Kidney epithelial cell (primary cell): ENCODE measurements around the gene FSTL3. TPM values are rescaled to one million over a fixed set of nuclear protein-coding genes. Genes with fewer than 3 reads are reported as not detected.

Experiments used
- DNase-seq: peaks from one replicate; pipeline ENCODE4 v3.0.0-alpha.2; 2010; ENCODE audit warnings: low read depth
- H3K27me3 ChIP-seq: 2 replicates; pipeline ENCODE4 v1.6.0; 2011; ENCODE audit warnings: low read length; ENCODE audit not compliant: control insufficient read depth, insufficient read depth
- H3K36me3 ChIP-seq: 2 replicates; pipeline ENCODE4 v1.5.1; 2011; ENCODE audit warnings: low read length; ENCODE audit not compliant: control insufficient read depth, insufficient read depth
- H3K4me3 ChIP-seq: 2 replicates; pipeline ENCODE4 v1.5.1; 2011; ENCODE audit warnings: low read depth, mild to moderate bottlenecking, control low read depth, low read length
- total RNA-seq: library from RNA; depleted of rRNA; stranded (reverse); fragments of >200 nt; gene quantifications from 2 replicates; pipeline ENCODE4 v1.2.3, GENCODE V29; 2015
- TF ChIP-seq, protein P1 (sequence below): IDR thresholded peaks from 2 replicates; pipeline ENCODE4 v1.5.1; 2011; ENCODE audit warnings: mild to moderate bottlenecking, moderate library complexity, low read length, control low read depth, inconsistent platforms; ENCODE audit not compliant: insufficient read depth, poor library complexity, severe bottlenecking

The FSTL3 gene
- total RNA-seq, 1 donor from 2014 or later, result 378 TPM

DNA sequence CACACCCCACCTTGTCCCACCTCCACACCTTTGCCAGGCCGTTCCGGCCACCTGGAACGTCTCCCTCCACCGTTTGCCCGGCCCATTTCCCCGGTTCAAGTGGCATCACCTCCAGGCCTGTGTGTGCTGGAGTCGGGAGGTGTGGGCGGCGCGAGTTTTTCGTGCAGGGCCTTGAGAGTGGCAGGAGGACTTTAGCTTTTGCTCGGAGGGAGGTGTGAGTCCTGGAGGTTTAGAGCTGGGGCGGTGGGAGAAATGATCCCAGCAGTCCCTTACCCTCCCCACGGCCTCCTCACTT lies 28.2 kb downstream of the FSTL3 start:
- TF ChIP-seq, protein P1, sequence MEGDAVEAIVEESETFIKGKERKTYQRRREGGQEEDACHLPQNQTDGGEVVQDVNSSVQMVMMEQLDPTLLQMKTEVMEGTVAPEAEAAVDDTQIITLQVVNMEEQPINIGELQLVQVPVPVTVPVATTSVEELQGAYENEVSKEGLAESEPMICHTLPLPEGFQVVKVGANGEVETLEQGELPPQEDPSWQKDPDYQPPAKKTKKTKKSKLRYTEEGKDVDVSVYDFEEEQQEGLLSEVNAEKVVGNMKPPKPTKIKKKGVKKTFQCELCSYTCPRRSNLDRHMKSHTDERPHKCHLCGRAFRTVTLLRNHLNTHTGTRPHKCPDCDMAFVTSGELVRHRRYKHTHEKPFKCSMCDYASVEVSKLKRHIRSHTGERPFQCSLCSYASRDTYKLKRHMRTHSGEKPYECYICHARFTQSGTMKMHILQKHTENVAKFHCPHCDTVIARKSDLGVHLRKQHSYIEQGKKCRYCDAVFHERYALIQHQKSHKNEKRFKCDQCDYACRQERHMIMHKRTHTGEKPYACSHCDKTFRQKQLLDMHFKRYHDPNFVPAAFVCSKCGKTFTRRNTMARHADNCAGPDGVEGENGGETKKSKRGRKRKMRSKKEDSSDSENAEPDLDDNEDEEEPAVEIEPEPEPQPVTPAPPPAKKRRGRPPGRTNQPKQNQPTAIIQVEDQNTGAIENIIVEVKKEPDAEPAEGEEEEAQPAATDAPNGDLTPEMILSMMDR, result no peak
- no peak for DNase-seq
- Histone ChIP-seq H3K36me3 (no peaks in the 10 kb centered on the region), H3K27me3 (peaks cover 7% of the 10 kb centered on the region), H3K4me3 (no peak overlapping the region)

DNA sequence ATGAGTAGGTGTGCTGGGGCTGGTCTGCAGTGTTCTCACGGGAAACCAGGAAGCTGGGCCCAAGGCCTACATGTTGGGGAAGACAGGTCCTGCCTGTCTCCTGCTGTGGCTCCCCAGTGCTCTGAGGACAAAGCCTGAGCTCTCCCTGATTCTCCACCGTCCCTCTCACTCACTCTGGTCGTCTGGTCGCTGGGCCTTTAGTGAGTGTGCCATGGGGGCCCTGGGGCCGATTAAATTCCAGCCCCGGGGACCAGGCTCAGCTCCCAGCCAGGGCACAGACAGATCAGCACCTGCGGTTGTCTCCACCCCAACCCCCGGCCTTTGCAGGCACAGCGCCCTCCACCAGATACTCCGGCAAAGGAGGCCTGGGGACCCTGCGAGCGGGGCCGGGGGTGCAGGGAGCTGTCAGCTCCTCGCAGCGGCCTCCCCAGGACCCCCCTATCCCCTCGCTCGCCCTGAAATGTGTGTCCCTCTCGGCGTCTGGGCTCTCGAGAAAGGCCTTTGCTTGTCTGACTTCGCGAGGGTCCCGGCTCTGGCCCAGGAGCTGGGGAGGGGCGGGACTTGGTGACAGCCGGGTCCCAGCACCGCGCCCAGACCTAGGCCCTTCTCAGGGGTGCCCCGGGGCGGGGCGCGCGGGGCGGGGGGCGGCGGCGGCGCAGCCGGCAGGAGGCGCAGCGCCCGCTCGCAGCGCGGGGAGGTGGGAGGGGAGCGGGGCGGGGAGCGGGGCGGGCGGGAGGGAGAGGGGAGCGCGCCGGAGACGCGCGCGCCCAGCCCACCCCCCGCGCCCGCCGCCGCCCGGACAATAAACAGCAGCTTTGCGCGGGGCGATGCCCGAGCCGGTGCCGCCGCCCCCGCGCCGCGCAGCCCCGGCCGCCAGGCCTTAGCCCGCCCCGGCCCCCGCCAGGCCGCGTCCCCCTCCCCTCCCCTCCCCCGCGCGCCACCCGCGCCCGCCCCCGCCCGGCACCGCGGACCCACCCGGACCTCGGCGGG lies 32.3 kb downstream of the FSTL3 start, which contains the start of gene PALM:
Gene PALM, plus strand, starts transcription at position 782 of the 990 bp plus-strand sequence. CDS start 212 bp downstream, outside the sequence.
- peaks cover 11% of the 10 kb centered on the region for H3K27me3 ChIP-seq
- DNase-seq, result no peak

DNA sequence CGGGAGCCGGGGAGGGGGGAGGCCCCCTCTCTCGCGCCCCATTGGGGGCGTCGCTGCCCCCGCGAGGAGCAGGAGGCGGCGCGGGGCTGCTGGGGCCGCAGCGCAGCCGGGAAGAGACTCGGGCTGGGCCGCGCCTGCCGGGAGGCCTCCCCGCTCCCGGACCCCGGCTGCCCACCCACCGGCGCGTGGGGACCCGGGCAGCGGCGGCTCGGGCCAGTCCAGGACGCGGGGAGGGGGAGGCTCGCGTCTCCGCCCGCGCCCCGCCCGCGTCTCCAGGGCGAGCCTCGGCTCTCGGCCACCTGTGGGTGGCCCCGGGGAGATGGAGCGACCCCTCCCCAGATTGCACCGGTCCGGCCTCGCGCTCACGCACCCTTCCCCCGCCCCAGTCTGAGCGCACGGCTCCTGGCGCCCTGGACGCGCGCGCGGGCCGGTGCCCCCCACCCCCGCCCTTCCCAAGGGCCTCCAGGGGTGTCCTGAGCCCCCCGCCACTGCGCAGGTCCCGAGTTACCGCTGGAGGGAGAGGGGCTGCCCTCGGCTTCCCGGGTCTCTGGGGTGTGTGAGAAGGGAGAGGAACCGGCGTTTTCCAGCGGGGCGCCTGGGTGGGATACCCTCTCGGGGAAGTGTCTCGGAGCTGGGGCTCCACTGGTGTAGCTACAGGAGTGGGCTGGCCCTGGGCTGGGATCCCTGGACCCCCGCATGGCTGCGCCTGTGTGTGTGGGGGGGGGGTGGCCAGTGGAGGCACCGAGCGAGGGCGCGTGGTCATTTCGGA lies 33.2 kb downstream of the FSTL3 start:
- Histone ChIP-seq H3K4me3 (peak overlapping the region; percentile 60), H3K36me3 (no peaks in the 10 kb centered on the region), H3K27me3 (peaks cover 6% of the 10 kb centered on the region)
- TF ChIP-seq, protein P1, result no peak
- DNase-seq, result no peak

More for the DNA sequence above, 32.3 kb downstream of the FSTL3 start, which contains the start of gene PALM:
- H3K4me3 ChIP-seq, result peak within 1 kb of the TSS; percentile 60
- H3K36me3 ChIP-seq, result no peaks in the 10 kb centered on the region
- TF ChIP-seq, protein P1, result no peak

DNA sequence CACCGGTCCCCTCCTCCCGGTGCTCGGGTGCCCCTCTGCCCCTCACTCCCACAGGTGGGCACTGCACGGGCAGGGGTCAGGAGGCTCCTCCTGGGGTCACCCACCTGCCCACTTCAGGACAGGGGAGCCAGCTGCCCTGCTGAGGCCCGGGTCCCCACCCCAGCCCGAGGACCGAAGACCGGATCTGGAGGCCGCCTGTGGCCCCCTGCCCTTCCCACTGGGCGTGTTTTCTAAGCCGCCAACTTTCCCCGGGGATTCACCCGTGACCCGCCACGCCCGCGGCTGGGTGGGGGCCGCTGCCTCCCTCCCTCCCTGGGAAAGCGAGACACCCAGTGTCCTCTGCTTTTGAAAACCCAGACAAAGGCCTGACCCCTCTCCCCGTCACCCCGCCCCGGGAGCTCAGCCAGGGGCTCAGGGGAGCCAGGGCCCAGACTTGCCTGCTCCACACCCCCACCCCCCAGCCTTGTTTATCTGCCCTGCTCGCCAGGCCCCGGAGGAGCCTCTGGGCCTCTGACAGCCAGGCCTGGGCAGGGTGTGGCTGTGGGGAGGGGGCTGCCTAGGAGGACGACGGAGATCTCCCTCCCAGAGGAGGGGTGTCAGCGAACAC lies 33.9 kb downstream of the FSTL3 start:
- H3K27me3 ChIP-seq, result peaks cover 6% of the 10 kb centered on the region
- TF ChIP-seq, protein P1, result no peak
- H3K36me3 ChIP-seq, result no peaks in the 10 kb centered on the region
- no peak for DNase-seq
- H3K4me3 ChIP-seq, result peak overlapping the region; percentile 60

DNA sequence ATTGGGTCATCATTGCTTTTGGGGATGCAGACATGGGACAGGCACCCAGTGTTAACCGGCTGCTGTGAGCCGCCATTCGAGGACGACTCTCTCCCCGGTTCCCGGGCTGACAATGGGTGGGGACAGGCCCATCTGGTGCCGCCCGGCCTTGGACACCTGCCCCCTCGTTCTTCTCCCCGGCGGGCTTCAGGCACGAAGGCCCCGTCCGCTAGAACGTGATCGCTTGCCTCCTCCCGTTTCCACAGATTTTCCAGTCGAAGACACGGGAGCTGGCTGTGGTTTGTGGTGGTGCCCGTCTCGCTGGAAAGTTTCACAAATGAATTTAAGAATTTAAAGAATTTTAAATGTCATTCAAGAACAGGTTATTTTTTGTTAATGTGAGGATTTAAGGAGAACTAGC lies 34.6 kb downstream of the FSTL3 start:
- Histone ChIP-seq H3K36me3 (no peaks in the 10 kb centered on the region), H3K4me3 (no peak overlapping the region), H3K27me3 (peaks cover 6% of the 10 kb centered on the region)
- TF ChIP-seq, protein P1, result no peak
- no peak for DNase-seq
